Ovary (tissue), 10 donors: Measurements from ENCODE around the gene INPP5A. TPM values are rescaled to one million over a fixed set of nuclear protein-coding genes. Genes with fewer than 3 reads are reported as not detected.
"Not testable (repeated sequence)": the region's sequence is repeated elsewhere in the genome, so short reads cannot be mapped to it uniquely, and the experiment has no call there.

ENCODE experiments used
- DNase-seq, 5 donors: peaks; one replicate each; pipeline ENCODE4 v3.0.0-alpha.2; 2019 to 2020
- H3K27ac ChIP-seq, 2 donors: fragments of 200-600 bp; one replicate each; pipeline versions ENCODE4 v1.5.1 to v1.8.0; 2019 to 2022
- H3K27me3 ChIP-seq: fragments of 200-600 bp; one replicate; pipeline ENCODE4 v1.8.0; 2022
- H3K36me3 ChIP-seq: fragments of 200-600 bp; sonication (generic); one replicate; pipeline ENCODE4 v1.5.1; 2019
- H3K4me1 ChIP-seq: one replicate; pipeline ENCODE4 v1.8.1; 2013; ENCODE audit warnings: mild to moderate bottlenecking, moderate library complexity; ENCODE audit not compliant: insufficient read depth
- H3K4me3 ChIP-seq: fragments of 200-600 bp; sonication (generic); one replicate; pipeline ENCODE4 v1.5.1; 2017
- H3K9me3 ChIP-seq, 2 donors: fragments of 200-600 bp in 1 of 2; sonication (generic) in 1 of 2; one replicate each; pipeline versions ENCODE4 v1.5.1 to v1.8.1; 2013 to 2019; ENCODE audit warnings: mild to moderate bottlenecking in 1 of 2, moderate library complexity in 1 of 2
- CTCF ChIP-seq, 3 donors: fragments of 450-650 bp in 2 of 3; fragments of 200-600 bp in 1 of 3; IDR thresholded peaks; one replicate each; pipeline versions ENCODE4 v1.5.1 to v1.8.0; 2016 to 2022; ENCODE audit warnings: antibody characterized with exemption in 3 of 3, mild to moderate bottlenecking in 1 of 3
- EP300 ChIP-seq: sonication (generic); formaldehyde crosslinking; IDR thresholded peaks from one replicate; pipeline ENCODE4 v1.6.1; 2017; ENCODE audit warnings: antibody characterized with exemption
- POLR2A ChIP-seq: fragments of 450-650 bp; IDR thresholded peaks from one replicate; pipeline ENCODE4 v1.6.1; 2017; ENCODE audit warnings: antibody characterized with exemption, mild to moderate bottlenecking, moderate library complexity
- WGBS, 3 donors: extraction: QIAGEN DNeasy Blood & Tissue Kit in 1 of 3; methylation state at CpG; one replicate each; pipeline versions ENCODE4 v1.1.5 to v1.1.7; 2013 to 2017; 5-methylcytosine and 5-hydroxymethylcytosine counted together
- intact Hi-C, 4 donors: fragments of 100-400 bp; cut with DNase I; formaldehyde crosslinking; loops; one replicate each; pipeline versions ENCODE4 v1.11.0 to v1.15.1; 2022 to 2023
- long read RNA-seq, 3 donors: library from polyadenylated mRNA in 2 of 3; unstranded in 2 of 3; transcript quantifications; one replicate each; pipeline ENCODE4 v2.0.0 and lab custom pipeline, GENCODE V29; 2021 to 2026
- polyA plus RNA-seq, 2 donors: library from polyadenylated mRNA; stranded (reverse); fragments of 200-250 nt in 1 of 2; fragments of 350-450 nt in 1 of 2; fragmentation: Illumina TruSeq in 1 of 2; extraction: RNeasy Lipid Tissue Mini Kit (QIAGEN cat#74804) in 1 of 2; gene quantifications; one replicate each; pipeline ENCODE4 v1.2.3, GENCODE V29; 2013 to 2014
- total RNA-seq, 7 donors: library from RNA; depleted of rRNA in 2 of 7; stranded (reverse); fragments of >200 nt in 2 of 7; fragmentation: NEBNext Ultra II Directional in 3 of 7; extraction: Animal tissue kit (Norgen Biotek cat#: 25700) in 3 of 7; gene quantifications; one replicate each; pipeline versions ENCODE4 v1.1.0 to v1.2.4, GENCODE V29; 2016 to 2023
- donor health status: DM: no; HTN: no; CAD: no; lungs with moderate emphysema.
- donor health status: DM: no; HTN: no; CAD: no.
- donor health status: Bipolar disorder and iron deficiency.
- donor health status: DM: yes; HTN: yes; CAD: no.
- donor health status: DM: no; HTN: no; CAD: no.
- donor health status: DM: yes; HTN: yes; CAD: no.

The INPP5A gene, protein sequence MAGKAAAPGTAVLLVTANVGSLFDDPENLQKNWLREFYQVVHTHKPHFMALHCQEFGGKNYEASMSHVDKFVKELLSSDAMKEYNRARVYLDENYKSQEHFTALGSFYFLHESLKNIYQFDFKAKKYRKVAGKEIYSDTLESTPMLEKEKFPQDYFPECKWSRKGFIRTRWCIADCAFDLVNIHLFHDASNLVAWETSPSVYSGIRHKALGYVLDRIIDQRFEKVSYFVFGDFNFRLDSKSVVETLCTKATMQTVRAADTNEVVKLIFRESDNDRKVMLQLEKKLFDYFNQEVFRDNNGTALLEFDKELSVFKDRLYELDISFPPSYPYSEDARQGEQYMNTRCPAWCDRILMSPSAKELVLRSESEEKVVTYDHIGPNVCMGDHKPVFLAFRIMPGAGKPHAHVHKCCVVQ
- 10 to 100 TPM; 19.8 to 41.2 (median 35.3) TPM for total RNA-seq
- 10 to 100 TPM; 20.2 to 41.2 TPM for polyA plus RNA-seq
- long read RNA-seq, donor 1, partial matches to known transcripts: 0 of 20 reads
- long read RNA-seq, donor 1, other reads (novel, unspliced or antisense): 20 of 20 reads
- long read RNA-seq, donor 2, transcript INPP5A-203 (16 exons, 2,967 nt): major isoform, 6 of 6 reads
- long read RNA-seq, donor 2, partial matches to known transcripts: 0 of 6 reads
- long read RNA-seq, donor 2, other reads (novel, unspliced or antisense): 0 of 6 reads
- long read RNA-seq, donor 3, transcript INPP5A-203 (16 exons, 2,967 nt): major isoform, 41 of 61 reads
- long read RNA-seq, donor 3, partial matches to known transcripts: 14 of 61 reads
- long read RNA-seq, donor 3, other reads (novel, unspliced or antisense): 6 of 61 reads

DNA sequence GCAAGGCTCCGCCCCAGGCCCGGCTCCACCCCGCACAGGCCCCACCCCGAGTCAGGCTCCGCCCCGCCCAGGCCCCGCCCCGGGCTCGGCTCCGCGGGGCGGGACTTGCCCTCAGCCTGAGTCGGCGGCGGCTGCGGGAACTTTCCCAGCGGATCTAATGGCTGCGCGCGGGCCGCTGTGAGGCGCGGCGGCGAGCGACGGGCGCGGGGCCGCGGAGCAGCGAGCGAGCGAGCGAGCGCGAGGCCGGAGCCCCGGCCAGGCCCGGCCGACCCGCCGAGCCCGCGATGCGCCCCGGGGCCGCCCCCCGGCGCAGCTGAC, at the start of gene INPP5A:
Gene INPP5A, plus strand, starts transcription at position 104 of the 318 bp plus-strand sequence. CDS start 310 bp downstream, outside the sequence.
- H3K27me3 ChIP-seq: no peaks in the 10 kb centered on the region
- no peaks in the 10 kb centered on the region for H3K36me3 ChIP-seq
- no peak for DNase-seq
- peak within 1 kb of the TSS; percentile 84 for H3K4me3 ChIP-seq
- peak; percentile 72 for TF ChIP-seq POLR2A
- TF ChIP-seq EP300: no peak
- peaks cover 22% of the 10 kb centered on the region for H3K4me1 ChIP-seq
- 0 to 1% methylated on average over 19 to 50 of the region's 50 CpGs; no CpG with 5 or more reads in 1 of the 3 donors for WGBS, 3 donors
- peak within 1 kb of the TSS; percentile 75 to 90 for H3K27ac ChIP-seq
- no peaks in the 10 kb centered on the region for H3K9me3 ChIP-seq
- intact Hi-C loops: loop anchor here (2.0 to 10.0 kb wide), 6 partner anchors 21 to 145 kb away; partner anchors contain the start of gene PWWP2B (in 1 of the 4)

GRCh38 chr10:132488231-132488821, 49.3 kb upstream of the INPP5A start:
- WGBS, 3 donors: 94 to 96% (median 96%) methylated on average over 16 of the region's 16 CpGs
- H3K27me3 ChIP-seq: no peaks in the 10 kb centered on the region
- no peak overlapping the region for H3K4me3 ChIP-seq
- TF ChIP-seq POLR2A: no peak
- no peak for TF ChIP-seq CTCF (IDR thresholded peaks at IDR 0.05)
- TF ChIP-seq EP300: no peak
- no peaks in the 10 kb centered on the region for H3K36me3 ChIP-seq
- H3K4me1 ChIP-seq: peaks cover 14% of the 10 kb centered on the region
- H3K27ac ChIP-seq: no peak overlapping the region
- H3K9me3 ChIP-seq: no peaks in the 10 kb centered on the region
- intact Hi-C loops: no loop called here
- peak in 1 of 5 donors; percentile 34 for DNase-seq

DNA sequence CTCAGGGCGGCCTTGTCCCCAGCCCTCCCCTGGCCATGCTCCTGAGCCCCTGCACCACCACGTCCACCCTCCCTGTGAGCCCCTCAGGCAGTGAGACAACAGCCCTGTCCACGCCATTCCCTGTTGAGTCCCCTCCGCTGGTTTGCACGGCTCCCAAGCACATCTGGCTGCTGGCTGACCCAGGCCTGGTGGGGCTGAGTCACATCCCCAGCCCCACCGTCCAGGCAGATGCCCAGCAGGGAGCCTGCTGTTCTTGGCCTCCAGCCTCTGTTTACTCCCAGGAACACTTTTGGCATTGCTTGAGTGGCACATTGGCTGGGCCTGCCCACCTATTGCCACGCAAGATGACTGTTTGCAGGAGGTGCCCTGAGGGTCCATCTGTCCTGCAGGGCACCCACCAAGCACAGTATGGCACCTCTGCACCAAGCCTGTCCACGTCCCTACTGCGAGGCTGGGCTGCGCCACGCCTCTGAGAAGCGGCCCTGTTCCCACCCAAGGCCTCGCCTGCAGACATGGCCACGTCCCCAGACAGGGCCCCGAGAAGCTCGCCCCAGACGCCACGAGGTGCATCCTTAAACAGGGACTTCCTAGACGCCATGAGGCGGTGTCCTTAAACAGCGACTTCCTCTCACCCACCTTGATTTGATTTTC, 48.4 kb upstream of the INPP5A start:
- no peaks in the 10 kb centered on the region for H3K9me3 ChIP-seq
- TF ChIP-seq EP300 (no peak), CTCF (IDR thresholded peaks at IDR 0.05) (no peak), POLR2A (no peak)
- peak in 2 of 5 donors; percentile 15 to 35 for DNase-seq

DNA sequence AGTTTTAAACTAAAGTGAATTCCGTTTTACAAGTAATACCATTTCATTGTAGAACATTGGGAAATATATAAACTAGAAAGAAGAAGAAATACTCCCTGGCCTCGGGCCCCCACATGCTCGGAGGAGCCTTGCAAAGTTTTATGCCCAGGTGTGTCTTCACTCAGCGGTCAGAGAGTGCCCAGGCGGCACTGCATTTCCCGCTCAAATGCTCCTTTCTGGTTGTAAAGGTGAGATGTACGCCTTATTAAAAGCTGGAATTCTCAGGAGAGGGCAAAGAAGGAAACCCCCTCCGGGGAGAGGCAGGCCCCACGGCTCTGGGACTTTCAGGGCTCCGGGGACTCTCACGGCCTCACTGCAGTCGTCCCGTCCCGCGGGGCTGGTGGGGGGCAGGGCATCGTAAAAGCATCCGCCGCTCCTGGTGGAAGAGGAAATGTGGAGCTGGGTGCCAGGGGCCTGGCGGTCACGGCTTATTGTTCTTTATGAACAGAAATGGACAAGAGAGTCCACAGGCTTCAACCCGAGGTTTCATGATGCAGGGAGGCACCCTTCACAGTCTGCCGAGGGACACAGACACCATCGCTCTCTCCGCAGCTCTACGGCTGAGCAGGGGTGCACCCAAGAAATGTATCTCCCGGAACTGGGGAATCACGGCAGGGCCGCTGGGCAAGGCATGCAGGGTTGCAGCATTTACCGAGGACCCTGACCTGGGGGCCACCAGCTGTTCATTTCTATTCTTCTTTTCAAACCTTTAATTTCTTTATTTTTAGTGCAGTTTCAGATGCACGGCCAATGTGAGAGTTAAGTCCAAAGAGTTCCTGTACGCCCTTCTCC, 47.7 kb upstream of the INPP5A start:
- Histone ChIP-seq H3K27me3 (no peaks in the 10 kb centered on the region), H3K4me1 (peaks cover 16% of the 10 kb centered on the region), H3K4me3 (no peak overlapping the region), H3K9me3 (no peaks in the 10 kb centered on the region), H3K36me3 (no peaks in the 10 kb centered on the region), H3K27ac (no peak overlapping the region)
- no peak for TF ChIP-seq EP300
- intact Hi-C loops: no loop called here
- 76 to 81% (median 78%) methylated on average over 30 to 31 of the region's 31 CpGs for WGBS, 3 donors
- peak in 1 of 5 donors; percentile 32 for DNase-seq

More for the DNA sequence above, 48.4 kb upstream of the INPP5A start:
- Histone ChIP-seq H3K36me3 (no peaks in the 10 kb centered on the region), H3K4me1 (peaks cover 14% of the 10 kb centered on the region), H3K4me3 (no peak overlapping the region), H3K27me3 (no peaks in the 10 kb centered on the region), H3K27ac (no peak overlapping the region)
- intact Hi-C loops: no loop called here
- 89 to 92% (median 89%) methylated on average over 21 of the region's 21 CpGs for WGBS, 3 donors

DNA sequence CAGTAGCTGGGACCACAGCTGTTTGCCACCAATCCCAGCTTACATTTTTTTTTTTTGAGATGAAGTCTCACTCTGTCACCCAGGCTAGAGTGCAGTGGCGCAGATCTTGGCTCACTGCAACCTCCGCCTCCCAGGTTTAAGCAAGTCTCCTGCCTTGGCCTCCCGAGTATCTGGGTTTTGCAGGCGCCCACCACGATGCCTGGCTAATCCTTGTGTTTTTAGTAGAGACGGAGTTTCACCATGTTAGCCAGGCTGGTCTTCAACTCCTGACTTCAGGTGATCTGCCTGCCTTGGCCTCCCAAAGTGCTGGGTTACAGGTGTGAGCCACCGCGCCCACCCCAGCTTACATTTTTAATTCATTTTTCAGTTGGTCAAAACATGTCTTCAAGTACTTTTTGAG, 46.1 kb upstream of the INPP5A start:
- H3K27me3 ChIP-seq, H3K4me3 ChIP-seq, H3K27ac ChIP-seq, H3K36me3 ChIP-seq, intact Hi-C loops, H3K9me3 ChIP-seq: not testable (repeated sequence)
- 96 to 97% (median 96%) methylated on average over 8 of the region's 8 CpGs for WGBS, 3 donors
- peak in 1 of 5 donors; percentile 19 for DNase-seq
- peaks cover 16% of the 10 kb centered on the region for H3K4me1 ChIP-seq
